BJ (cell line): ENCODE measurements around the gene MYDGF. TPM values are rescaled to one million over a fixed set of nuclear protein-coding genes. Genes with fewer than 3 reads are reported as not detected.

Experiments
- CTCF ChIA-PET: fragments of 350-600 bp; formaldehyde crosslinking; extraction: SDS; loops from one replicate; lab custom pipeline; 2021; ENCODE audit warnings: antibody characterized with exemption, inconsistent platforms; lab: Yijun Ruan, JAX
- POLR2A ChIA-PET: fragments of 300-600 bp; sonication (Branson Sonifier 250); formaldehyde crosslinking; extraction: SDS; loops from one replicate; lab custom pipeline; 2021; ENCODE audit warnings: antibody characterized with exemption; lab: Charles Lee
- DNase-seq: peaks from one replicate; pipeline ENCODE4 v3.0.0-alpha.2; 2011; ENCODE audit warnings: low read depth
- H3K27me3 ChIP-seq: 2 replicates; pipeline ENCODE4 v1.6.0; 2011; ENCODE audit warnings: low read length; ENCODE audit not compliant: control insufficient read depth, insufficient read depth
- H3K36me3 ChIP-seq: 2 replicates; pipeline ENCODE4 v1.5.1; 2011; ENCODE audit warnings: low read length; ENCODE audit not compliant: control insufficient read depth, insufficient read depth
- H3K4me3 ChIP-seq: 2 replicates; pipeline ENCODE4 v1.5.1; 2011; ENCODE audit warnings: low read depth, mild to moderate bottlenecking, control low read depth, low read length
- CTCF ChIP-seq: IDR thresholded peaks from 2 replicates; pipeline ENCODE4 v1.5.1; 2011; ENCODE audit warnings: low read depth, mild to moderate bottlenecking, control low read depth, inconsistent platforms, low read length, moderate library complexity; ENCODE audit not compliant: insufficient read depth
- polyA plus RNA-seq: library from polyadenylated mRNA; depleted of rRNA; stranded (reverse); fragments of >200 nt; gene quantifications from 2 replicates; pipeline ENCODE4 v1.2.3, GENCODE V29; 2011

The MYDGF gene
- polyA plus RNA-seq, 1 experiment, result 222 TPM

GRCh38 chr19:4689403-4689802 is 19.3 kb upstream of the MYDGF start:
- POLR2A ChIA-PET, result no interaction called here
- no peak for DNase-seq
- Histone ChIP-seq H3K4me3 (no peak overlapping the region), H3K27me3 (no peaks in the 10 kb centered on the region), H3K36me3 (peaks cover 40% of the 10 kb centered on the region)
- no peak for TF ChIP-seq CTCF
- CTCF ChIA-PET, result interaction anchor here (0.9 to 1.2 kb wide), 3 partner anchors 12 to 33 kb away, joined by 3 read pairs; no protein-coding TSS in a partner anchor

GRCh38 chr19:4688587-4688986 is 18.4 kb upstream of the MYDGF start:
- TF ChIP-seq CTCF, result no peak
- CTCF ChIA-PET, result interaction anchor here (0.9 to 1.2 kb wide), 3 partner anchors 12 to 33 kb away, joined by 3 read pairs; no protein-coding TSS in a partner anchor
- H3K27me3 ChIP-seq, result no peaks in the 10 kb centered on the region
- DNase-seq, result no peak
- POLR2A ChIA-PET, result no interaction called here
- no peak overlapping the region for H3K4me3 ChIP-seq
- peaks cover 42% of the 10 kb centered on the region for H3K36me3 ChIP-seq

- Histone ChIP-seq H3K27me3 (no peaks in the 10 kb centered on the region), H3K36me3 (peaks cover 37% of the 10 kb centered on the region), H3K4me3 (no peak overlapping the region)
- DNase-seq, result no peak
- TF ChIP-seq CTCF, result no peak
- ChIA-PET POLR2A (no interaction called here), CTCF (no interaction called here)
Observed at GRCh38 chr19:4687396-4687795, 17.3 kb upstream of the MYDGF start.

GRCh38 chr19:4686700-4687099 is 16.6 kb upstream of the MYDGF start:
- CTCF ChIA-PET, result no interaction called here
- no peak overlapping the region for H3K4me3 ChIP-seq
- peaks cover 37% of the 10 kb centered on the region for H3K36me3 ChIP-seq
- POLR2A ChIA-PET, result no interaction called here
- H3K27me3 ChIP-seq, result no peaks in the 10 kb centered on the region
- no peak for DNase-seq
- no peak for TF ChIP-seq CTCF

- ChIA-PET POLR2A (no interaction called here), CTCF (no interaction called here)
- Histone ChIP-seq H3K36me3 (peaks cover 33% of the 10 kb centered on the region), H3K27me3 (no peaks in the 10 kb centered on the region), H3K4me3 (no peak overlapping the region)
- no peak for TF ChIP-seq CTCF
- DNase-seq, result no peak
Observed at GRCh38 chr19:4684312-4685095, 14.4 kb upstream of the MYDGF start.
